CD4-positive, alpha-beta T cell treated with Interleukin-15 for 1 hour (primary cell): Measurements from ENCODE around the gene ZNF14.
"Not testable (repeated sequence)": the region's sequence is repeated elsewhere in the genome, so short reads cannot be mapped to it uniquely, and the experiment has no call there.

ENCODE experiments used
- DNase-seq: peaks from one replicate; pipeline ENCODE4 v3.0.0-alpha.2; 2020

The ZNF14 gene

GRCh38 chr19:19686580-19686979, 46.3 kb downstream of the ZNF14 start:
- DNase-seq, result no peak

GRCh38 chr19:19686119-19686518, 46.8 kb downstream of the ZNF14 start:
- not testable (repeated sequence) for DNase-seq

- DNase-seq, result no peak
These were observed 53.5 kb downstream of the ZNF14 start for GRCh38 chr19:19679176-19680073.

GRCh38 chr19:19677579-19677978, 55.3 kb downstream of the ZNF14 start:
- DNase-seq, result no peak

GRCh38 chr19:19674315-19674714, 58.6 kb downstream of the ZNF14 start:
- no peak for DNase-seq

- DNase-seq, result no peak
These were observed 60.1 kb downstream of the ZNF14 start for GRCh38 chr19:19672816-19673215.

- DNase-seq, result no peak
These were observed 62.8 kb downstream of the ZNF14 start for GRCh38 chr19:19670070-19670551.

- DNase-seq, result peak; percentile 95
These were observed 64.5 kb downstream of the ZNF14 start, which contains the start of gene ZNF101 for GRCh38 chr19:19668230-19669012. Gene ZNF101 (plus strand): TSS chr19:19668839. CDS start chr19:19668964, 125 bp downstream.

- DNase-seq, result not testable (repeated sequence)
These were observed 67.4 kb downstream of the ZNF14 start for GRCh38 chr19:19665420-19665948.

- DNase-seq, result peak; percentile 99
These were observed 69.4 kb downstream of the ZNF14 start, which contains the start of gene ATP13A1 for GRCh38 chr19:19663256-19664120. Gene ATP13A1 (minus strand): TSS chr19:19663676. CDS start chr19:19663666, 10 bp downstream.

- no peak for DNase-seq
These were observed 70.0 kb downstream of the ZNF14 start for GRCh38 chr19:19662871-19663255.

- DNase-seq, result no peak
These were observed 70.6 kb downstream of the ZNF14 start for GRCh38 chr19:19662344-19662743.

- peak; percentile 70 for DNase-seq
These were observed 71.1 kb downstream of the ZNF14 start for GRCh38 chr19:19661675-19662251.

- DNase-seq, result no peak
These were observed 71.7 kb downstream of the ZNF14 start for GRCh38 chr19:19661141-19661674.
